Right lobe of liver (tissue), 4 donors: ENCODE measurements around the gene PSMA5.

Source experiments
- POLR2A ChIP-seq: fragments of 450-650 bp; IDR thresholded peaks from one replicate; pipeline ENCODE4 v1.6.1; 2017; ENCODE audit warnings: antibody characterized with exemption, mild to moderate bottlenecking
- TF ChIP-seq, protein P1 (sequence below), 4 donors: fragments of 200-600 bp in 3 of 4; fragments of 450-650 bp in 1 of 4; IDR thresholded peaks; one replicate each; pipeline versions ENCODE4 v1.5.1 to v1.8.0; 2016 to 2022; ENCODE audit warnings: antibody characterized with exemption in 4 of 4, mild to moderate bottlenecking in 2 of 4
- donor health status: DM: no; HTN: no; CAD: no.
- donor health status: DM: no; HTN: no; CAD: no.
- donor health status: DM: no; HTN: yes; CAD: no.

GRCh38 chr1:109361069-109361468, 65.2 kb downstream of the PSMA5 start:
- TF ChIP-seq, protein P1, sequence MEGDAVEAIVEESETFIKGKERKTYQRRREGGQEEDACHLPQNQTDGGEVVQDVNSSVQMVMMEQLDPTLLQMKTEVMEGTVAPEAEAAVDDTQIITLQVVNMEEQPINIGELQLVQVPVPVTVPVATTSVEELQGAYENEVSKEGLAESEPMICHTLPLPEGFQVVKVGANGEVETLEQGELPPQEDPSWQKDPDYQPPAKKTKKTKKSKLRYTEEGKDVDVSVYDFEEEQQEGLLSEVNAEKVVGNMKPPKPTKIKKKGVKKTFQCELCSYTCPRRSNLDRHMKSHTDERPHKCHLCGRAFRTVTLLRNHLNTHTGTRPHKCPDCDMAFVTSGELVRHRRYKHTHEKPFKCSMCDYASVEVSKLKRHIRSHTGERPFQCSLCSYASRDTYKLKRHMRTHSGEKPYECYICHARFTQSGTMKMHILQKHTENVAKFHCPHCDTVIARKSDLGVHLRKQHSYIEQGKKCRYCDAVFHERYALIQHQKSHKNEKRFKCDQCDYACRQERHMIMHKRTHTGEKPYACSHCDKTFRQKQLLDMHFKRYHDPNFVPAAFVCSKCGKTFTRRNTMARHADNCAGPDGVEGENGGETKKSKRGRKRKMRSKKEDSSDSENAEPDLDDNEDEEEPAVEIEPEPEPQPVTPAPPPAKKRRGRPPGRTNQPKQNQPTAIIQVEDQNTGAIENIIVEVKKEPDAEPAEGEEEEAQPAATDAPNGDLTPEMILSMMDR (IDR thresholded peaks at IDR 0.05) = no peak
- TF ChIP-seq POLR2A = no peak
